Activated naive CD4-positive, alpha-beta T cell treated with anti-CD3 and anti-CD28 coated beads for 36 hours (primary cell): ENCODE results near the gene VAC14. TPM values are rescaled to one million over a fixed set of nuclear protein-coding genes. Genes with fewer than 3 reads are reported as not detected.

Experiments used
- total RNA-seq, 2 experiments: library from RNA; stranded (reverse); gene quantifications; one replicate each; pipeline ENCODE4 v1.2.3, GENCODE V29; 2021

Gene VAC14
- total RNA-seq, 2 experiments from 2014 or later = 19.6 to 20.6 TPM

Other genes with a start within 250 kb of the VAC14 start
- not detected for gene IL34, start 154.6 kb downstream of the VAC14 start, total RNA-seq
- gene MTSS2, start 115.1 kb downstream of the VAC14 start, total RNA-seq = 1 to 10 TPM; 2.0 TPM